GM21515 (cell line): ENCODE measurements around the gene AGAP1.

ENCODE experiments used
- ATAC-seq: cut with Tn5 transposase; IDR thresholded peaks from one replicate; pipeline ENCODE4 v1.9.1; 2021; ENCODE audit not compliant: unreplicated experiment

Gene AGAP1

DNA sequence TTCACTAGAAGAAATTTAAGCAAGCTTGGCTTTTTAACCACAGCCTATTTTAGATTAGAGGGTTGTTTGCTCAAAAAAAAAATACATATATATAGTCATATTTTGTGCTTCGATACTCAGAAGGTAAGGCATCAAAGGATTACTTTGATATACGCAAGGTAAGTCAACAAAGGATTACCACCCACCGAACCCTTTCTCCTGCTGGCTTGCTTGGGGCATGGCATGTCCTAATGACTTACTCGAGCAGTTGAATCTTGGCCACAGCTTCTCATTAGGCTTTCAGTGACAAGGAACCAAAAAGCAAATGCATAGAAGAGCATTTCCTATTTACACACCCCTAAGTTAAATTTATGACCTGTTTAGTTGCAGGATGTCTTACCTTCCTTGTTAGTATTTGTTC, 295.7 kb downstream of the AGAP1 start:
- no peak for ATAC-seq

DNA sequence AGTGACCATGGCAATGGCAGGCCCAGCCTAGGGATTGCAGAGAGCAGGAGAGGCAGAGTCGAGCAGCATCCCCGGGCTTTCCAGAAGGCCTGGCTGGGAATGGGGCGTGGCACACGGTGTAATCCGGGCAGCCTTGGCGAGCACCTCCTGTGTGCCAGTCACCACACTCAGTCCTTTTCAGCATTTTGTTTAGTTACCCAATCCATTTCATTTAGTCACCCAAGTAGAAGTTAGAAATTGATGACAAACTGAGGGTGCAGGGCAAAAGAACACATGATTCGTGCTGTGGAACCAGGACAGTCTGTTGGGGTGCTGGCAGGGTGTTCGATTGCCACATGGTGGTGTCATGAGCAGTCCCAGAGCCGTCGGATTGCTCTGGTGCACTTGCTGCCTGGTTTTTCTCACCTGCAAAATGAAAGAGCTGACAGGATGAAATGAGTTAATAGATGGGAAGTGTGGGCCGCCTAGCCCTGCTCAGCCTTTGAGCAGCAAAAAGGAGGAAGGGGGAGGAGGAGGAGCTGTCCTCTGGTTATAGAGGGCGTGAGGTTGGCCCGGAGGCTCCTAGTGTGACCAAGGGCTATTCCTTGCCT, 299.4 kb downstream of the AGAP1 start:
- ATAC-seq, result no peak

DNA sequence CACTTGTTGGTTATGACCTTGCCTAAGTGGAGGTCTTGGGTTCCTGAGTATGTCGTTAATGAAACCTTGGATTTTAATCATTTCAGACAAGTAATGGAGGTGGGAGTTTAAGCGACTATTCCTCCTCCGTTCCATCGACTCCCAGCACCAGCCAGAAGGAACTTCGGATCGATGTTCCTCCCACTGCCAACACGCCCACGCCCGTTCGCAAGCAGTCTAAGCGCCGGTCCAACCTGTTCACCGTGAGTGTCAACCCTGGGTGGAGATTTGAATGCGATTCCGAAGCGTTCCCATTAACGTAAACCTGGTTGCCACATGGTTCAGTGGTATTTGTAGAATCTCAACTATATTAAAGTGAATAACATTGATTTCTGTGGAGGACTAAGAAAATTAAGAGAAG, 305.4 kb downstream of the AGAP1 start:
- ATAC-seq, result no peak

DNA sequence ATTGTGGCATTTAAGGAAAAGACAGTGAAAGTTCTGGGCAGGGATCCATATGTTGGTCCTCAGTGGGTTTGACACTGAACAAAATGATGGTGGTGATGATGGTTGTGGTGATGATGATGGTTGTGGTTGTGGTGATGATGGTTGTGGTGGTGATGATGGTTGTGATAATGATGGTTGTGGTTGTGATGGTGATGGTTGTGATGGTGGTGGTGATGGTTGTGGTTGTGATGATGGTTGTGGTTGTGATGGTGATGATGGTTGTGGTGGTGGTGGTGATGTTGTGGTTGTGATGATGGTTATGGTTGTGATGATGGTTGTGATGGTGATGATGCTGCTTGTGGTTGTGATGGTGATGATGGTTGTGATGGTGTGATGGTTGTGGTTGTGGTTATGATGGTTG, 308.7 kb downstream of the AGAP1 start:
- ATAC-seq, result no peak

DNA sequence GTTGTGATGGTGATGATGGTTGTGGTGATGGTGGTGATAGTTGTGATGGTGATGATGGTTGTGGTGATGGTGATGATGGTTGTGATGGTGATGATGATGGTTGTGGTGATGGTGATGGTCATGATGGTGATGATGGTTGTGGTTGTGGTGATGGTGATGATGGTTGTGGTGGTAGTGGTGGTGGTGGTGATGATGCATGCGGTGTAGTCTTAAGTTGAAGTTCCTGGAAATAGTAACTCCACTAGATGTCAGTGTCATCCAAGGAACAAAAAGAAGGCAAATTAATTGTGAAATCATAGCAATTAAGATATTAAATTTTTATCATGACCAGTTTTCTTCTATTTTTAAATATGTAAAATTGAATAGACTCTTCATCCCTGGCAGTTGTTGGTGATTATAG, 309.2 kb downstream of the AGAP1 start:
- no peak for ATAC-seq

DNA sequence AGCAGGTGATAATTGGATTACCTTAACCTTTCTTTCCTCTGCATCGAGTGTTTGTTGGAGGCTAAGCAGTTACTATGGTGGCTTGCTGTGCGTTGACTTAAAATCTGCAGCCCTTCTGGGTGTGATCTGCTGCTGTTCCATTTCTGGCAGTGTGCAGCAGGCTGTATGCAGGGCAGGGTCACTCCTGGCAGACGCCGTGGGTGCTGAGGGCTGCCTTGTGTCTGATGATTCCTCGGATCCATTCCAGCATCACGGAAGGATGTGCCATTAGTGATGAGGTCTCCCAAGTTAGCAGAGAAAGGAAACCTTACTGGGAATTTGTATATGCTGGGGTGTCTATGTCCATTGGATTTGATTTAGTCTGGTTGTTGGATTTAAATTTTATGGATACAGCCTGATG, 310.8 kb downstream of the AGAP1 start:
- no peak for ATAC-seq

DNA sequence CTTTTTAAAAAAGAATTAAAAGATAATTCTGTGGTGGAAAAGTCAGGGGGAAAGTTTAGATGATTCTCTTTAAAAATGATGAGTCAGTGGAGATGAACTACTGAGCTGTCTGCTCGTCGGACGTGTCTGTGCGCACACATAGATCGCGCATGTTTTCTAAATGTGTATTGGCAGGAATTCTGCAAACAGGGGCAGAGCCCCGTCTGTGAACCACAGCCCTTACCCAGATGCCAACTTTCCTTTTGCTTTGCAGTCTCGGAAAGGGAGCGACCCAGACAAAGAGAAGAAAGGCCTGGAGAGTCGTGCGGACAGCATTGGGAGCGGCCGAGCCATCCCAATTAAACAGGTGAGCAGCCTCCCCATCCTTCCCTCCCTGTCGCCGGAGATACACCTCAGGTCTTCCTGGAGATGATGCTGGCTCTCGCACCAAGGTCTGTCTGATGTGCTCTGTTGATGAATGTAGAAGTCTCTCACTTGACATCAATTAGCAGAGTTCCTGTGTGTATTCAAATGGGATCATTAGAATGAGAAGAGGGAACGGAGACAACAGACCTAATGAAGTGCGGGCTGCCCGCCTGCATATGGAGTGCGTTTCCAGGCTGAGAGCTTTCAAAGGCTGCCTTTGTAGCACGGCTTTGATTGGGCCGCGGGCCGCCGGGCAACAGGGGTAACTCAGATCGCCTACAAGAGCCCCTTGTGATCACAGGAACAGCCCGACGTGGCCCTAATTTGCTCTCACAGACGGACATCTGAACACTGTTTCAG, 313.3 kb downstream of the AGAP1 start:
- ATAC-seq, result no peak

DNA sequence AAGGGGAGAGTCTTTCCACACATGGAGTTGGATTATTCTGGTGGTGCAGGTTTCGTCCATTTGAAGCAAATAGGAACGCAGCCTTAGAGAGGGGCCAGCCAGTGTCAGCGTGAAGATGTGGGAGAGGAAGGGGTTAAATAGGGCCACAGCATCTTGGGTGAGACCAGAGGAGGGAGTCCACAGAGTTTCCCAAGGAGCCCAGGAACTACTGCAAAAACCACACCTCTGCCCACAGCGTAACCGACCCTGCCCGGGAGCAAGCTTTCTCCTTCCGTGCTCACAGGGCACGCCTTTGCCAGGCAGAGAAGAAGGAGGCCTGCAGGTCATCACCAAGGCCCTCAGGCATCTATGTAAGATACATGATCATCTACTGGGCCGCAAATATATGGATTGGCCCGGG, 314.5 kb downstream of the AGAP1 start:
- ATAC-seq, result no peak

DNA sequence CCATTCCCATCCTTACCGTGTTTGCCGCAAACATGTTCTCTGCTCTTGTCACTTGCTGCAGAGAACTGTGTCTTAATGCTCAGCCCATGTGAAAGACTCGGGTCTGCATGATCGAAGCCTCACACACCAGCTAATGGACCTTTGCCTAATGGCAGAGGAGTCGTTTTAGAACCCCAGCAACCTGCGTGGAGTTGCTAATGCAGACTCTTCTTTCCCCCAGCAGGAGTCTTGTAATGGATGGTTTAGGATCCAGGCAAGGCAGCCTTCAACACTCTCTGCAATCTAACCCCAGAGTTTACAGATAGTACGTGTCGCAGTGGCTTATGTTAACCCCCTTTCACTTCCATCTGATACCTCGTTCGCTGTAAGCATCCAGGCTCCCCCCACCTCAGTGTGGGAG, 316.4 kb downstream of the AGAP1 start:
- ATAC-seq, result no peak

DNA sequence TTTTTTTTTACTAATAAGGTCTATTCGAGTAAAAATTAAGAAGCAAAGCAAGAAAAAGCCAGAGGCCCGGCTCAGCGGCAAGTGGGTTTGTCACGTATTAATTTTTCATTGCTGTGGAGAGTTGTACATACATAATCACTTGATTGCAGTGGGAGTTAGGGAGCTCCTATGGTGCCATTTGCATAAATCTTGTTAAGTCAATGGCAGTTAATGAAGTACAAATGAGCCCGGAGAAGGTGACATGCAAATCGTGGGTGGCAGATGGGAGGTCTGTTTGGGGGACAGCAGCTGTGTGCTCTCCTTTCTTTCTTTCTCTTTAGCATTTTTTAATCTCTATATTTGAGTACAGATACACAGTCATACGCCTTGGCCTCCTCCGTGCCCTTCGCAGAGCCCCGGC, 317.0 kb downstream of the AGAP1 start:
- ATAC-seq, result no peak

DNA sequence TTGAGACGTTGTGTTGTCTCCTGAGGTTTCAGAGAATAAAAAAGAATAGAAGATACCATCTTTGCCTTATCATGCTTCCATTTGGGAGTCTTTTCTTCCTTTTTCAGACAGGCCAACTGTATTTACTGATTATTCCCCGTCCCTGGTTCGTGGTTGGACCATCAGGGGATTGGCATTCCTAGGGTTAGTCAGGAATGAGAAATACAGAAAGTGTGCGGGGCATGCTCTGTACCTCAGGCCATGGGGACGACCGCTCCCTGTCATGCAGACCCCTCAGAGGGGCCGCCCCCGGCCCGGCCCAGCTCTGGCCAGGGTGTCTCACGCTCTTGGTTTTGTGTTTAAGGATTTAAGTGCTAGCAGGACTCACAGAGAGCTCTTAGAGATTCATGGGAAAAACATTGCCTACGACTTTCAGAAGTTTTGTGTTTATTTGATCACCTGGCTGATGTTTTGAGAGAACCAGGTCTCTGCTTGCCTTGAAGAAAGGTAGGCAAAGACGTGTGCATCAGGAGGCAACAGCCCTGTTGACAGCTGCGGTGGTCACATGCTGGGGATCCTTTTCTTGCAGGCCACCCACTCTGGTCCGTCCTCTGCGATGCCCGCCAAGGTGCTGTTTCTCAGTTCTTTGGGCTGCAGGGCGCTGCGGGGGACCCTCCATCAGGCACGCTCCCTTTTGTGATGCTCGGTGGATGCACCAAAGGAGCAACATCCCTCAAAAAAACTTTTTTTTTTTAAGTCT, 317.8 kb downstream of the AGAP1 start:
- no peak for ATAC-seq

DNA sequence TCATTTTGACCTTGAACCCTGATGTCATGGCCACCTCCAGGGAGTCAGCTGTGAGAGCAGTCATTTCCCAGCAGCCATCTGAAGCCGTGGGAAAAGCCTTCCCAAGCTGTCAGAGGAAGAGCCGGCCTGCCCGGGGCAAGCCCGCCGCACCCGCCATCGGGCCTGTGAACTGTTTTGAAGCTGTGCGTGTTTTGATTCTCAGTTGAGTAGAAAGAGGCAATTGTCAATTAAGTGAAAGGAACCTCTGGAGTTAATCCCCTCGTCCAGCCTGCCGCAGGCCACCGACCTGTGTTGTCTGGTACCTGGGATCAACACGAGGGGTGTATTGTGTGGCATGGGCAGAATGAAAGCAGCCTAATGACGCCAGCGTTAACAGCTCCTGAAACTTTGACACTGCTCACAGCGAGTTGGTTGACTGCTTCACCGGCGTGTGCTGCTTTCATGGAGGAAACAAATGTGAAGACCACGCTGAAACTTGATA, 318.4 kb downstream of the AGAP1 start:
- no peak for ATAC-seq

DNA sequence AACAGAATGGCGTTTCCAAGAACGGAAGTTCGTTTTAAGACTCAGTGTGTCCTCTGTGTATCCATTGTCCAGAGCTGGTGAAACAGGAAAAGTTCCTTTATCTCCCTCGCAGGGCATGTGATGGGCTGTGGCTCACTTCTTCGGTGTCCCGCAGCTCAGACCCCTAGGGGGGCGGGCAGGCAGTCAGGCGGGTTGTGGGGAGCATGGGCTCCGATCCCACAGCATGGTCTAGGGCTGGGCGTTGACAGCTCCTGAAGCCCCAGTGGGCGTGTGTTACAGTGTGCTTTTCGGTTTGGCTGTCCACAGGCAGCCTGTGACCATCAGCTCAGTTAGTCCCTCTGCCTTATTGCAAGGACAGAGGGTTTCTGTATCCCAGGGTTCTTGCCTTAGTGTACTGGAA, 319.6 kb downstream of the AGAP1 start:
- no peak for ATAC-seq

DNA sequence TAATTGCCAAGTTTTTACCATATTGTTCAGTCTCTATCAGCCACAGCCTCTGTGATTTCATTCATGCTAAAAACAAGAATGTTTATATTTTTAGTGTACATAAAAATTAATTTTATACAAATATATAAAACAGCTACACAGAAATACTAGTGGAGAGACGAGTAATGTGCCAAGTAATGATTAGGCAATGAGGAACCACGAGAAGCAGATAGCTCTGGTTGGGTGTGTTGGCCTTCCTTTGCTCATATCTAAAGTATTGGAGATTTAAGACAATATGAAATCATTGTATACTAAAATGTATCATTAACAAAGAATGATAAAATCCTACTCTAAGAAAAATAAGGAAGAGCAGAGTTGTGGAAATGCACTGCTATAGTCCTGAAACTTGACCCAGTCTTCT, 326.7 kb downstream of the AGAP1 start:
- ATAC-seq, result no peak

DNA sequence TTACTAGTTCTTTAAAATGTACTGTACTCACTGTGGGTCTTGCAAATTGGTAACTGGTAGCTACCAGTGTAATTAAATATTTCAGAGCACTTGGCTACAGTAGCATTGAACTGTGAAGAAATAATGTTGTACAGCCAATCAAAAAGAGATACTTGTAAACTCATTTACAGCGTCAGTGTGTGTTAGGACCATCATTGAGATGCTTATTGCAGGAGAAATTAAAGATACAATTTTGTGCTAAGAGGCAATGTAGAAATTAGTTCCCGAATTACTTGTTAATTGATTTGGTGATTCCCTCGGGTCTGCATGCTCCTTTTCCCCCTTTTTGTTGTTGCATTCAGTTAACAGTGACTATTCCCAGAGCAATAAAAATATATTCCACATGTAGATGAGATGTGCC, 330.5 kb downstream of the AGAP1 start:
- ATAC-seq, result no peak

DNA sequence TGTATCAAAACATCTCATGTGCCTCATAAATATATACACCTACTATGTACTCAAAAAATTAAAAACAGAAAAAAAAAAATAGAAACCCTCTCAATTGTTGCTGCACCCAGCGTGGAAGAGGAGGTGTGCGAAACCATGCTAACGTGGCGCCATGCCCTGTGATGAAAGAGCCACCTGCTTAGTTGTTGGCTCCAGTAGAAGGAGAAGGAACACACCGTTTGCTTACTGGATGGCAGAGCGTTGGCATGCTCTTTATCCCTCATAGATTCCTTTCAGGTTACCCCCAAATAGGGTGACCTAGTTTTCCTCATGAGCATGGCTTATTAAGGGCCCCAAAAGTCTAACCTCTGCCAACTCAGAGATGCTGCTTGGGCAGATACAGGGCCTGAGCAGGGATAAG, 332.1 kb downstream of the AGAP1 start:
- ATAC-seq, result no peak

DNA sequence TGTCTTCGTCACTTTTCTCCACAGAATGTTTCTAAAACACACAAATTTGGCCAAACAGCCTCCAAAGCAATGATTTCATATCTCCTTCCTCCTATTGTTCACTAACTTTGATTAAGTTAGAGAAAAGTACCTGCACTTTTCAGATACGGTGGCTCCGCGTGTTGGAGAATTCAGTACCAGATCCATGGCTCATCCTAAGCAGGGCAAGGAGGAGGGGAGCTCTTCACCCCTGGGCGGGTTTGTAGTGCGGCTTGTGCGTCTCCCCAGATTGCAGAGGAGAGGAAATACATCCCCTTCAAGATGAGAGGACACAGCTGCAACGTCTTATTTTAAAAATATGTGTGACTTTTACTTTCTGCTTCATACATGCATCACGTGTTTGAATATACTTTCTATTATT, 333.0 kb downstream of the AGAP1 start:
- ATAC-seq, result no peak

DNA sequence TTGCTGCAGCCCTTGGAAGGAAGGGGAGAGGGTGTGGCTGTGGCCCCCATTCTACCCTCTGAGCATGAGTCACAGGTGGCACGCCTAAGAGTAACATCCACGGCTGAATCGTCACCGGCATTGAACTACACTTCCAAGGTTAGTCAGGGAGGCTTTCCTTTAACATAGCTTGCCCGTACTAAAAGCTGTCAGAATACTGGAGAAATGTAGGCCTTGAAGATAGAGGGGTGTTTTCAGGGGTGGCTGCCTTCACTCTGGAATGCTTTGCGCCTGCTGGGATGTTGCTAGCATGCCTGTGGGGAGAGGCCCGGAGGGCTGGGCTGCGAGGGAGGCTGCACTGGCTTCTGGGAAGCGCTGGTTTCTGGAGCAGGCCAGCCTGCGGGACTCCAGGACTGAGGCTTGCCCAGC, 333.7 kb downstream of the AGAP1 start:
- no peak for ATAC-seq

DNA sequence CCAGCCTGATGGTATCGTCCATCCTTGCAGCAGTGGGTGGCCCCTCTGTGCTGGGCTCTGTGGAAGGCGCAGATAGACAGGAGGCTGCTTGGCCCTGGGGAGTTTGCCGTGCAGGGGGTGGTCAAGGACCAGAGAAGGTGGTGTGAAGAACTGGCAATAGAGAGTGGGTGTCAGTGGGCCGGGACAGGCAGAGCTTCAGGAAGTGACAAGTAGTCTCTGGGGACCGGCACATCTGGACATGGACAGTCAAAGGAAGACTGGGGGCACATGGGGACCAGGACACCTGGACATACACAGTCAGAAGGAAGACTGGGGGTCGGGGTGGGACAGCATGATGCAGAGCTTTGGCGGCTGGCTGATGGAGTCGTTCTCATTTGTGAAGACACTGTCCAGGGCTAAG, 335.9 kb downstream of the AGAP1 start:
- no peak for ATAC-seq

DNA sequence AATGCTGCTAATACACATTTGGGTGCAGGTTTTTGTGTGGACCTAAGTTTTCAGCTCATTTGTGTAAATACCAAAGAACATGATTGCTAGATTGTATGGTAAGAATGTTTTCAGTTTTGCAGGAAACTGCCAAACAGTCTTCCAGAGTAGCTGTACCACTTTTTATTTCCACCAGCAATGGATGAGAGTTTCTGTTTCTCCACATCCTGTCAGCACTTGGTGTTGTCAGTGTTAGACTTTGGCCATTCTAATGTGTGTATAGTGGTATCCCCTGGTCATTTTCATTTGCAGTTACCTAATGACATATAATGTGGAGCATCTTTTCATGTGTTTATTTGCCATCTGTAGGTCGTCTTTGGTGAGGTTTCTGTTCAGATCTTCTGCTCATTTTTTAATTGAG, 337.9 kb downstream of the AGAP1 start:
- no peak for ATAC-seq

DNA sequence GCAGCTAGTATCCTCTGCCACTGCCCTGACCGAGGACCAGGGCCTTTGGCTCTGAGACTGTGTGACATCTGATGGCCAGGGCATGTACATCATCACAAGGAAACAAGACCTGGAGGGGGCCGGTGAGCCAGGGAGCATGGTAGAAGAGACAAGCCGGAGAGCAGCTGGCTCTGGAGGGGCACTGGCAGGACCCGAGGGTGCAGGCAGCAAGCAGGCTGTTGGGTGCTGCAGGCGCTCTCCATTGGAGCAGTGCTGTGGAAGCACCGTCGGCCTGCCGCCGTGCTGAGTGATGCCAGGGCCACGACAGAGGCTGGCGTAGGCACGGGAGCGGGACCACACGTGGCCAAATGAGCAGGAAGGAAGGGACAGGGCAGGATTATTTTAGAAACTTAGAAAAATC, 339.1 kb downstream of the AGAP1 start:
- ATAC-seq, result no peak

DNA sequence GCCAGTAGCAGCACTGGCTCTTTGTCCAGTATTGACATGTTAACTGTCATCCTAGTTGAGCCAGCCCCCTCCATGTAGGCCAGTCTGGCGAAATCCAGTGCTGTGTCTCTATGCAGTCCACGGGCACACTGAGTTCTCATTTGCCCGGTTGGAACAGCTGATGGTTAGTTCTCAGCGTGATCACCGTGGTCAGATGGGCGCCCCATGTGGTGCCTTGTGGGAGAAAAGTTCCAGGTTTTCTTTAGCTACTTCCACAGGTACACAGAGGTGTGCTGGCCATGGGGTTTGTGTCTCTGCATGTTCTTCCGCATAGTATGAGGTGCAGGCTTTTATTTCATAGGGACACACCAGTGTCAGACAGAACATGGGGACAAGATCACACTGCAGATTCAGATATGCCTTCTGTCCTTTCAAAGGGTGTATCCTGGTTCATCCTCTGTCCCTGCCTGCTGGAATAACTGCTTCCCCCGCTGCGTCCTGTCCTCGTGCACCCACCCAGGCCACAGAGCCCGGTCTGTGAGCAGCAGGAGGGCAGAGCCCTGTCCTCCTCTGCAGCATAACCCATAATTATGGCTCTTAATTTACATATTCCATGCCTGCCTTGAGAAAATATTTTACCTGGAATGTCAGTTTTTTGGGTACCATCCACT, 340.3 kb downstream of the AGAP1 start:
- ATAC-seq, result no peak
